ENCODE measurements around the gene HIBADH.

DNA sequence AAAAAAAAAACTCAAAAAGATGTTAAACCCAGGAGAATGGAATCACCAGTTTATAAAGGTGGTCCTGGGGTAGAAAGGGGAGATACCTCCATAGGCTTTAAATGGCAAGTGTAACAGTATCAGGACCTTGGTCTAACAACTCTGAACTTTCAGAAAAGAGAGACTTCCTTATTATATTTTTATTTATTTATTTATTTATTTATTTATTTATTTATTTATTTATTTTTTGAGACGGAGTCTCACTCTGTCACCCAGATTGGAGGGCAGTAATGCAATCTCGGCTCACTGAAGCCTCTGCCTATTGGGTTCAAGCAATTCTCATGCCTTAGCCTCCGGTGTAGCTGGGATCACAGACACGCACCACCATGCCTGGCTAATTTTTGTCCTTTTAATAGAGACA, 12.4 kb downstream of the HIBADH start:
- TF ChIP-seq ZNF280C (tag by site-specific recombination; IDR thresholded peaks at IDR 0.05) (no peak), ZNF292 (tag by site-specific recombination; IDR thresholded peaks at IDR 0.05; ENCODE audit: borderline replicate concordance, low read depth) (no peak), CTCF (tag by site-specific recombination; IDR thresholded peaks at IDR 0.05) (no peak), HOXA7 (CRISPR knock-in tag; IDR thresholded peaks at IDR 0.05; ENCODE audit: borderline replicate concordance) (no peak), ZNF335 (tag by site-specific recombination; conservative IDR thresholded peaks at IDR 0.05) (no peak), PATZ1 (tag by site-specific recombination; IDR thresholded peaks at IDR 0.05) (no peak)

Measured in HEK293 (cell line).